Natural killer cell (primary cell): ENCODE results near the gene BNC2. TPM values are rescaled to one million over a fixed set of nuclear protein-coding genes. Genes with fewer than 3 reads are reported as not detected.

Experiments
- ATAC-seq, 3 donors: fragments of 150-1000 bp in 2 of 3; fragments of 200-7000 bp in 1 of 3; cut with Tn5 transposase; 1 replicate in 1 of 3; 2 replicates in 2 of 3; pipeline ENCODE4 v1.10.0; 2021; ENCODE audit warnings: mild to moderate bottlenecking in 2 of 3, moderate library complexity in 2 of 3
- DNase-seq, 2 donors: peaks; one replicate each; pipeline versions ENCODE4 v3.0.0 to v3.0.0-alpha.2; 2013 to 2021; ENCODE audit warnings: mixed read lengths in 1 of 2
- H3K27ac ChIP-seq: one replicate; pipeline ENCODE4 v1.5.1; 2013; ENCODE audit warnings: mild to moderate bottlenecking, low read length
- H3K27me3 ChIP-seq: one replicate; pipeline ENCODE4 v1.6.1; 2013; ENCODE audit warnings: low read length; ENCODE audit not compliant: control insufficient read depth, insufficient read depth
- H3K36me3 ChIP-seq: one replicate; pipeline ENCODE4 v1.6.1; 2013; ENCODE audit warnings: low read length; ENCODE audit not compliant: control insufficient read depth, insufficient read depth
- H3K4me1 ChIP-seq: one replicate; pipeline ENCODE4 v1.6.1; 2013; ENCODE audit warnings: low read length; ENCODE audit not compliant: control insufficient read depth, insufficient read depth
- H3K4me3 ChIP-seq: one replicate; pipeline ENCODE4 v1.5.1; 2013; ENCODE audit warnings: low read length
- H3K9me3 ChIP-seq: one replicate; pipeline ENCODE4 v1.6.1; 2013; ENCODE audit warnings: low read length; ENCODE audit not compliant: control insufficient read depth, insufficient read depth
- H3K27ac Mint-ChIP-seq, 2 donors: one replicate each; pipeline ENCODE4 v1.8.0; 2022; ENCODE audit warnings: mild to moderate bottlenecking in 2 of 2, mixed read lengths in 2 of 2, moderate library complexity in 1 of 2
- H3K27me3 Mint-ChIP-seq, 2 donors: one replicate each; pipeline ENCODE4 v1.8.0; 2022; ENCODE audit warnings: low read depth in 2 of 2, mixed read lengths in 2 of 2
- H3K36me3 Mint-ChIP-seq: one replicate; pipeline ENCODE4 v1.8.0; 2022; ENCODE audit warnings: mixed read lengths
- H3K4me1 Mint-ChIP-seq, 2 donors: one replicate each; pipeline ENCODE4 v1.8.0; 2022; ENCODE audit warnings: mixed read lengths in 2 of 2
- H3K4me3 Mint-ChIP-seq: one replicate; pipeline ENCODE4 v1.8.0; 2022; ENCODE audit warnings: mild to moderate bottlenecking, moderate library complexity, mixed read lengths
- H3K9me3 Mint-ChIP-seq, 2 donors: one replicate each; pipeline ENCODE4 v1.8.0; 2022; ENCODE audit warnings: mixed read lengths in 2 of 2
- WGBS: methylation state at CpG from one replicate; pipeline ENCODE4 v1.1.7; 2013; ENCODE audit warnings: missing lambda C conversion rate; ENCODE audit not compliant: insufficient coverage; 5-methylcytosine and 5-hydroxymethylcytosine counted together
- intact Hi-C: fragments of 100-400 bp; cut with micrococcal nuclease; formaldehyde crosslinking; loops from one replicate; pipeline ENCODE4 v1.14.2; 2022
- total RNA-seq, 4 donors: library from RNA; stranded (reverse); fragments of 120-200 nt in 1 of 4; gene quantifications; one replicate each; pipeline versions ENCODE4 v1.2.3 to v1.2.4, GENCODE V29; 2013 to 2022
- TF ChIP-seq, protein P1 (sequence below): fragments of 200-600 bp; IDR thresholded peaks from one replicate; pipeline ENCODE4 v1.8.0; 2022; ENCODE audit warnings: antibody characterized with exemption

The BNC2 gene
- total RNA-seq, 3 donors from 2014 or later (not counting 1 experiment from before 2014, with no cell fraction given): 36.9 to 84.2 (median 66.5) TPM

DNA sequence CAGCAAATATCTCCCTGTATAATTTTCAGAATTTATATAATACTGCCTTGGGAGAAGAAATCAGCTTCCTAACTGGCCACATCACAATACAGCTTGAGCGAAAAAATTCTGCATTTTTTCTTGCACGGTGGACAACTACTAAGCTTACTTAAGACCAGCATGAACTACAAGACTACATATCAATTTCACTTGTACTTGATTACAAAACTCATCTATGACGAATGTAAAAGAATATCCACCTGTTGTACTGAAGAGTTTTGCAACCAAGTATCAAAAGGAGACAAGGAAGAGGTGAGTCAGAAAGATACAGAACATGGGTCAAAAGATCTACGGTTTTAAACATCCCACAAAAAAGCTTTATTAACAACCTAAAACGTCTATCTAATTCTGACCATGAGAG lies 279.4 kb downstream of the BNC2 start:
- no peaks in the 10 kb centered on the region for H3K27me3 Mint-ChIP-seq
- H3K4me3 ChIP-seq: no peak overlapping the region
- H3K4me3 Mint-ChIP-seq: no peak overlapping the region

GRCh38 chr9:16585591-16585990 lies 284.9 kb downstream of the BNC2 start:
- H3K27me3 ChIP-seq: no peaks in the 10 kb centered on the region
- 92% methylated on average over 4 of the region's 4 CpGs for WGBS
- no peaks in the 10 kb centered on the region for H3K4me1 ChIP-seq
- no peaks in the 10 kb centered on the region for H3K9me3 ChIP-seq
- no peak overlapping the region for H3K27ac ChIP-seq
- TF ChIP-seq, protein P1, sequence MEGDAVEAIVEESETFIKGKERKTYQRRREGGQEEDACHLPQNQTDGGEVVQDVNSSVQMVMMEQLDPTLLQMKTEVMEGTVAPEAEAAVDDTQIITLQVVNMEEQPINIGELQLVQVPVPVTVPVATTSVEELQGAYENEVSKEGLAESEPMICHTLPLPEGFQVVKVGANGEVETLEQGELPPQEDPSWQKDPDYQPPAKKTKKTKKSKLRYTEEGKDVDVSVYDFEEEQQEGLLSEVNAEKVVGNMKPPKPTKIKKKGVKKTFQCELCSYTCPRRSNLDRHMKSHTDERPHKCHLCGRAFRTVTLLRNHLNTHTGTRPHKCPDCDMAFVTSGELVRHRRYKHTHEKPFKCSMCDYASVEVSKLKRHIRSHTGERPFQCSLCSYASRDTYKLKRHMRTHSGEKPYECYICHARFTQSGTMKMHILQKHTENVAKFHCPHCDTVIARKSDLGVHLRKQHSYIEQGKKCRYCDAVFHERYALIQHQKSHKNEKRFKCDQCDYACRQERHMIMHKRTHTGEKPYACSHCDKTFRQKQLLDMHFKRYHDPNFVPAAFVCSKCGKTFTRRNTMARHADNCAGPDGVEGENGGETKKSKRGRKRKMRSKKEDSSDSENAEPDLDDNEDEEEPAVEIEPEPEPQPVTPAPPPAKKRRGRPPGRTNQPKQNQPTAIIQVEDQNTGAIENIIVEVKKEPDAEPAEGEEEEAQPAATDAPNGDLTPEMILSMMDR: no peak
- Mint-ChIP-seq H3K36me3 (no peaks in the 10 kb centered on the region), H3K4me3 (no peak overlapping the region), H3K9me3 (no peaks in the 10 kb centered on the region), H3K4me1 (peaks cover 11 to 14% of the 10 kb centered on the region in 2 donors), H3K27me3 (no peaks in the 10 kb centered on the region), H3K27ac (no peak overlapping the region)
- no peak overlapping the region for H3K4me3 ChIP-seq
- H3K36me3 ChIP-seq: no peaks in the 10 kb centered on the region
- ATAC-seq (no peak), DNase-seq (no peak)
- intact Hi-C loops: no loop called here

More for the DNA sequence above, 279.4 kb downstream of the BNC2 start:
- 90% methylated on average over 2 of the region's 5 CpGs for WGBS
- H3K27ac Mint-ChIP-seq: no peak overlapping the region
- intact Hi-C loops: no loop called here
- H3K36me3 Mint-ChIP-seq: no peaks in the 10 kb centered on the region
- DNase-seq: no peak
- no peaks in the 10 kb centered on the region for H3K27me3 ChIP-seq
- no peak overlapping the region for H3K27ac ChIP-seq
- no peaks in the 10 kb centered on the region for H3K36me3 ChIP-seq
- H3K9me3 ChIP-seq: no peaks in the 10 kb centered on the region
- ATAC-seq: no peak
- H3K9me3 Mint-ChIP-seq: no peaks in the 10 kb centered on the region
- TF ChIP-seq, protein P1: no peak
- H3K4me1 Mint-ChIP-seq: peaks cover 12 to 15% of the 10 kb centered on the region in 2 donors
- H3K4me1 ChIP-seq: no peaks in the 10 kb centered on the region

GRCh38 chr9:16579872-16580432 lies 290.5 kb downstream of the BNC2 start:
- WGBS: 92% methylated on average over 2 of the region's 2 CpGs
- Histone ChIP-seq H3K36me3 (no peaks in the 10 kb centered on the region), H3K9me3 (no peaks in the 10 kb centered on the region), H3K27ac (no peak overlapping the region), H3K4me1 (no peaks in the 10 kb centered on the region), H3K4me3 (no peak overlapping the region), H3K27me3 (no peaks in the 10 kb centered on the region)
- H3K4me1 Mint-ChIP-seq: peaks cover 0 to 9% of the 10 kb centered on the region in 2 donors
- ATAC-seq (no peak), DNase-seq (no peak)
- H3K4me3 Mint-ChIP-seq: no peak overlapping the region
- H3K27me3 Mint-ChIP-seq: no peaks in the 10 kb centered on the region
- no peaks in the 10 kb centered on the region for H3K9me3 Mint-ChIP-seq
- TF ChIP-seq, protein P1: no peak
- intact Hi-C loops: no loop called here
- H3K36me3 Mint-ChIP-seq: no peaks in the 10 kb centered on the region
- no peak overlapping the region for H3K27ac Mint-ChIP-seq

DNA sequence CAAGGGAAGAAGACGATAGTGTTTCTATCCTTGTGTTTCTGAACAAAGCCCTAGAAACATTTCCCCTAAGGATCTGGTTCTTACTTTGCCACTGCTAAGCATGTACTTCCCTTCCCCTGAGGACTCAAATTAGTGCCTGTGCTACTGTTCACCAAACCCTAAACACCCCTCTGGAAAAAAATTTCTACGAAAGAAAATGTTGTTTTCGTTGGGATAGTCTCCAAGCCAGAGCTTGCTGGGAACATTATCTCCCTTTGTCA lies 294.6 kb downstream of the BNC2 start:
- intact Hi-C loops: no loop called here

More for the DNA sequence above, 294.6 kb downstream of the BNC2 start:
- Mint-ChIP-seq H3K4me3 (no peak overlapping the region), H3K9me3 (no peaks in the 10 kb centered on the region), H3K36me3 (no peaks in the 10 kb centered on the region), H3K4me1 (peaks cover 0 to 17% of the 10 kb centered on the region in 2 donors), H3K27me3 (no peaks in the 10 kb centered on the region), H3K27ac (no peak overlapping the region)
- H3K4me3 ChIP-seq: no peak overlapping the region
- no peaks in the 10 kb centered on the region for H3K36me3 ChIP-seq
- H3K4me1 ChIP-seq: no peaks in the 10 kb centered on the region
- WGBS: 94% methylated on average over 3 of the region's 3 CpGs
- DNase-seq (no peak), ATAC-seq (no peak)
- no peak overlapping the region for H3K27ac ChIP-seq
- H3K9me3 ChIP-seq: no peaks in the 10 kb centered on the region
- H3K27me3 ChIP-seq: no peaks in the 10 kb centered on the region
- TF ChIP-seq, protein P1: no peak
